Kidney (tissue), 14 donors: ENCODE measurements around the gene PADI6. TPM values are rescaled to one million over a fixed set of nuclear protein-coding genes. Genes with fewer than 3 reads are reported as not detected.

Experiments
- DNase-seq, 5 donors: peaks; one replicate each; pipeline ENCODE4 v3.0.0-alpha.2; 2013 to 2020
- FAIRE-seq: peaks from 2 replicates; lab custom pipeline; 2012; peaks lifted over from hg19 to GRCh38; lab: Jason Lieb, UNC
- H3K27ac ChIP-seq, 2 donors: one replicate each; pipeline ENCODE4 v1.7.0; 2013; ENCODE audit warnings: low read depth in 2 of 2, low read length in 2 of 2, inconsistent platforms in 1 of 2
- H3K27me3 ChIP-seq: one replicate; pipeline ENCODE4 v1.7.1; 2013; ENCODE audit warnings: low read length, inconsistent platforms; ENCODE audit not compliant: control insufficient read depth, insufficient read depth
- H3K36me3 ChIP-seq, 3 donors: one replicate each; pipeline versions ENCODE4 v1.7.0 to v1.7.1; 2013; ENCODE audit warnings: low read length in 3 of 3, control low read depth in 1 of 3, inconsistent platforms in 1 of 3; ENCODE audit not compliant: insufficient read depth in 3 of 3, control insufficient read depth in 2 of 3
- H3K4me1 ChIP-seq, 3 donors: one replicate each; pipeline versions ENCODE4 v1.7.0 to v1.7.1; 2013; ENCODE audit warnings: low read length in 3 of 3, inconsistent platforms in 1 of 3, low read depth in 1 of 3; ENCODE audit not compliant: control insufficient read depth in 2 of 3, insufficient read depth in 2 of 3
- H3K4me3 ChIP-seq, 3 donors: one replicate each; pipeline versions ENCODE4 v1.7.0 to v1.8.1; 2013; ENCODE audit warnings: low read length in 3 of 3, control low read depth in 1 of 3, inconsistent platforms in 1 of 3
- H3K9ac ChIP-seq, 3 donors: one replicate each; pipeline versions ENCODE4 v1.7.0 to v1.7.1; 2013; ENCODE audit warnings: low read length in 3 of 3, control low read depth in 1 of 3, inconsistent platforms in 1 of 3
- H3K9me3 ChIP-seq, 3 donors: one replicate each; pipeline versions ENCODE4 v1.7.0 to v1.7.1; 2013; ENCODE audit warnings: low read length in 3 of 3, control low read depth in 1 of 3, inconsistent platforms in 1 of 3; ENCODE audit not compliant: control insufficient read depth in 2 of 3, insufficient read depth in 1 of 3
- intact Hi-C: fragments of 100-400 bp; cut with DNase I; formaldehyde crosslinking; loops from one replicate; pipeline ENCODE4 v1.11.1; 2022
- polyA plus RNA-seq: library from polyadenylated mRNA; stranded (reverse); fragments of 350-450 nt; fragmentation: Illumina TruSeq; extraction: RNeasy Lipid Tissue Mini Kit (QIAGEN cat#74804); gene quantifications from one replicate; pipeline ENCODE4 v1.2.3, GENCODE V29; 2014; ENCODE audit warnings: low read depth, low replicate concordance; ENCODE audit not compliant: insufficient read depth
- total RNA-seq: library from RNA; stranded (reverse); fragmentation: NEBNext Ultra II Directional; extraction: Animal tissue kit (Norgen Biotek cat#: 25700); gene quantifications from one replicate; pipeline ENCODE4 v1.2.1, GENCODE V29; 2021
- TF ChIP-seq, protein P1 (sequence below): IDR thresholded peaks from 3 replicates; pipeline ENCODE4 v1.5.1; 2012; ENCODE audit warnings: mild to moderate bottlenecking, moderate library complexity, borderline replicate concordance; ENCODE audit not compliant: insufficient read depth; ENCODE audit errors: extremely low read depth
- donor health status: control.
- donor health status: control.
- donor health status: control.
- donor health status: control.
- donor health status: control.
- donor health status: DM: yes; HTN: yes; CAD: no.
- donor health status: Normal renal cell carcinoma (clear cell type).

The PADI6 gene
- total and polyA plus RNA-seq, 2 donors from 2014 or later = not detected

- no peak for DNase-seq
- TF ChIP-seq, protein P1, sequence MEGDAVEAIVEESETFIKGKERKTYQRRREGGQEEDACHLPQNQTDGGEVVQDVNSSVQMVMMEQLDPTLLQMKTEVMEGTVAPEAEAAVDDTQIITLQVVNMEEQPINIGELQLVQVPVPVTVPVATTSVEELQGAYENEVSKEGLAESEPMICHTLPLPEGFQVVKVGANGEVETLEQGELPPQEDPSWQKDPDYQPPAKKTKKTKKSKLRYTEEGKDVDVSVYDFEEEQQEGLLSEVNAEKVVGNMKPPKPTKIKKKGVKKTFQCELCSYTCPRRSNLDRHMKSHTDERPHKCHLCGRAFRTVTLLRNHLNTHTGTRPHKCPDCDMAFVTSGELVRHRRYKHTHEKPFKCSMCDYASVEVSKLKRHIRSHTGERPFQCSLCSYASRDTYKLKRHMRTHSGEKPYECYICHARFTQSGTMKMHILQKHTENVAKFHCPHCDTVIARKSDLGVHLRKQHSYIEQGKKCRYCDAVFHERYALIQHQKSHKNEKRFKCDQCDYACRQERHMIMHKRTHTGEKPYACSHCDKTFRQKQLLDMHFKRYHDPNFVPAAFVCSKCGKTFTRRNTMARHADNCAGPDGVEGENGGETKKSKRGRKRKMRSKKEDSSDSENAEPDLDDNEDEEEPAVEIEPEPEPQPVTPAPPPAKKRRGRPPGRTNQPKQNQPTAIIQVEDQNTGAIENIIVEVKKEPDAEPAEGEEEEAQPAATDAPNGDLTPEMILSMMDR = no peak
- no peak for FAIRE-seq
- intact Hi-C loops = no loop called here
- no peaks in the 10 kb centered on the region for H3K36me3 ChIP-seq
- no peaks in the 10 kb centered on the region for H3K9me3 ChIP-seq
- H3K4me1 ChIP-seq = no peaks in the 10 kb centered on the region
- no peak overlapping the region for H3K27ac ChIP-seq
- no peak overlapping the region for H3K9ac ChIP-seq
- no peaks in the 10 kb centered on the region for H3K27me3 ChIP-seq
- no peak overlapping the region for H3K4me3 ChIP-seq
These were observed 19.5 kb upstream of the PADI6 start for GRCh38 chr1:17352419-17352909.

DNA sequence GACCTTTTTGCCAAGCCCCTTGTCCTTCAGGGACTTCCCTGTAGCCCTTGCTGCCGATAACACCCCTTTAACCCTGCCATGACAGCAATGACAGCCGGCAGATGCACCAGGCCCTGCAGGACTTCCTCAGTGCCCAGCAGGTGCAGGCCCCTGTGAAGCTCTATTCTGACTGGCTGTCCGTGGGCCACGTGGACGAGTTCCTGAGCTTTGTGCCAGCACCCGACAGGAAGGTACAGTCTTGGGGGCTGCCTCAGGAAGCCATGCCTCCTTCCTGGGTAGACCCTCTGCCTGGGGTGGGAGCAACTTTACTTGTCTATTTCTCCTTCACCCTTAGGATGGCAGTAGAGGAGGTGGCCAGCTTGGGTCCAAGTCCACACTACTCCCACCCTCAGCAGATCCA is 16.1 kb upstream of the PADI6 start:
- Histone ChIP-seq H3K4me3 (no peak overlapping the region), H3K4me1 (no peaks in the 10 kb centered on the region), H3K9ac (no peak overlapping the region), H3K9me3 (no peaks in the 10 kb centered on the region), H3K27ac (no peak overlapping the region), H3K36me3 (no peaks in the 10 kb centered on the region), H3K27me3 (no peaks in the 10 kb centered on the region)
- FAIRE-seq = no peak
- intact Hi-C loops = no loop called here
- DNase-seq = no peak
- TF ChIP-seq, protein P1 = no peak

DNA sequence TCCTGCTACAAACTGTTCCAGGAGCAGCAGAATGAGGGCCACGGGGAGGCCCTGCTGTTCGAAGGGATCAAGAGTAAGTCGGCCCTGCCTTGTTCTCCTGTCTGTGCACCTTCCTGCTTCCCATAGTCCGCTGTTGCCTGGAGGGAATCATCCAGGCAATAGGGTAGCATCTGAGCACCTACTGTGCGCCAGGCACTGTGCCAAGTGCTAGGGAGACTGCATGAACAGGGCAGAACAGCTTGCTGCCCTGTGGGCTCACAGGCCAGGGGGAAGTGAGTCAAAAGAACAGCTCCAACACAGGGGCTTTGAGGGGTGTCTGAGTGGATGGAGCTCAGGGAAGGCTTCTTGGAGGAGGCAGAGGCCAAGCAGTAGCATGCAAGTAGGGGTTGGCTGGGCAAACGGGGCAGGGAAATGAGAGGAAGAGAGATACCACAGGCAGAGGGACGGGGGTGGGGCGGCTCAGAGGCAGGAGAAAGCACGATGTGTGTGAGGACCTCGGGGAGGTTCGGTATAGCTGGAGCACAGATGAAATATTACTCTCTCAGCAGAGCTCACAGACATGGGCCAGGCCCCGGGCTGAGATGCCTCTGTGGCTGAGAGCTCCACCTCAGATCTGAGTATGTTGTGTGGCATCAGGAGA is 15.5 kb upstream of the PADI6 start:
- TF ChIP-seq, protein P1 = no peak
- FAIRE-seq = no peak

More for the DNA sequence above, 15.5 kb upstream of the PADI6 start:
- Histone ChIP-seq H3K27me3 (no peaks in the 10 kb centered on the region), H3K9me3 (no peaks in the 10 kb centered on the region), H3K27ac (no peak overlapping the region), H3K36me3 (no peaks in the 10 kb centered on the region), H3K9ac (no peak overlapping the region), H3K4me1 (no peaks in the 10 kb centered on the region), H3K4me3 (no peak overlapping the region)
- DNase-seq = no peak
- intact Hi-C loops = no loop called here
